A549 (cell line): ENCODE results near the gene DNAJA3. TPM values are rescaled to one million over a fixed set of nuclear protein-coding genes. Genes with fewer than 3 reads are reported as not detected.

ENCODE experiments used
- ATAC-seq, 2 experiments: fragments of 200-7000 bp in 1 of 2; fragments of >200 bp in 1 of 2; cut with Nextera tagmentation in 1 of 2; cut with Tn5 transposase in 1 of 2; 3 replicates each; pipeline versions ENCODE4 v1.8.0 to v1.9.1; 2018 to 2020; ENCODE audit warnings: mild to moderate bottlenecking in 1 of 2, moderate library complexity in 1 of 2
- CTCF ChIA-PET: fragments of 300-600 bp; sonication (Branson Sonifier 250); formaldehyde crosslinking; extraction: SDS; loops from one replicate; lab custom pipeline; 2021; ENCODE audit warnings: antibody characterized with exemption, inconsistent platforms; lab: Yijun Ruan, JAX
- POLR2A ChIA-PET: fragments of 350-600 bp; formaldehyde crosslinking; extraction: SDS; loops from one replicate; lab custom pipeline; 2021; ENCODE audit warnings: antibody characterized with exemption, inconsistent platforms; lab: Yijun Ruan, JAX
- DNase-seq, 2 experiments: peaks; one replicate each; pipeline versions ENCODE4 v3.0.0 to v3.0.0-alpha.2; 2011 to 2016; ENCODE audit warnings: low read depth in 1 of 2, low spot score in 1 of 2
- FAIRE-seq: peaks from 2 replicates; lab custom pipeline; 2011; peaks lifted over from hg19 to GRCh38; lab: Jason Lieb, UNC
- H3K27ac ChIP-seq, 2 experiments: fragments of >200 bp; sonication (Bioruptor Twin); formaldehyde crosslinking; 3 replicates each; pipeline ENCODE4 v1.5.1; 2016 to 2017
- H3K4me1 ChIP-seq: fragments of >200 bp; sonication (Bioruptor Twin); formaldehyde crosslinking; 3 replicates; pipeline ENCODE4 v1.6.1; 2016
- H3K4me2 ChIP-seq: fragments of >200 bp; sonication (Bioruptor Twin); formaldehyde crosslinking; 3 replicates; pipeline ENCODE4 v1.6.1; 2016
- H3K4me3 ChIP-seq: fragments of >200 bp; sonication (Bioruptor Twin); formaldehyde crosslinking; 3 replicates; pipeline ENCODE4 v1.5.1; 2016
- H3K9me3 ChIP-seq: fragments of >200 bp; sonication (Bioruptor Twin); formaldehyde crosslinking; 3 replicates; pipeline ENCODE4 v1.6.1; 2016
- BHLHE40 ChIP-seq: IDR thresholded peaks from 2 replicates; pipeline ENCODE4 v1.6.1; 2012; ENCODE audit warnings: low read depth, low read length, inconsistent platforms
- CBX2 ChIP-seq: fragments of 200-600 bp; sonication (generic); IDR thresholded peaks from 2 replicates; pipeline ENCODE4 v1.6.1; 2016; ENCODE audit warnings: low read depth, mild to moderate bottlenecking, borderline replicate concordance
- CBX8 ChIP-seq: fragments of 200-600 bp; sonication (generic); IDR thresholded peaks from 2 replicates; pipeline ENCODE4 v1.6.1; 2016
- EHF ChIP-seq: fragments of 250-450 bp; sonication (Bioruptor Pico); IDR thresholded peaks from 2 replicates; pipeline ENCODE4 v1.5.0; 2020; ENCODE audit warnings: mild to moderate bottlenecking
- EHMT2 ChIP-seq: fragments of 200-600 bp; sonication (generic); IDR thresholded peaks from 2 replicates; pipeline ENCODE4 v1.6.1; 2016; ENCODE audit warnings: antibody characterized with exemption, low read depth, mild to moderate bottlenecking, moderate library complexity
- EP300 ChIP-seq, 2 experiments: fragments of >200 bp; sonication (Bioruptor Twin); formaldehyde crosslinking; IDR thresholded peaks; 2 replicates in 1 of 2; 3 replicates in 1 of 2; pipeline ENCODE4 v1.6.1; 2016 to 2017
- FOSB ChIP-seq: fragments of 250-450 bp; sonication (Bioruptor Pico); IDR thresholded peaks from 2 replicates; pipeline ENCODE4 v1.5.0; 2020; ENCODE audit warnings: mild to moderate bottlenecking, moderate library complexity
- GATA3 ChIP-seq: IDR thresholded peaks from 2 replicates; pipeline ENCODE4 v1.6.1; 2012; ENCODE audit warnings: borderline replicate concordance
- HOXA7 ChIP-seq: fragments of 250-450 bp; sonication (Bioruptor Pico); IDR thresholded peaks from 2 replicates; pipeline ENCODE4 v1.5.0; 2020; ENCODE audit warnings: mild to moderate bottlenecking, moderate library complexity
- HOXB5 ChIP-seq: fragments of 250-450 bp; sonication (Bioruptor Pico); IDR thresholded peaks from 2 replicates; pipeline ENCODE4 v1.5.0; 2020; ENCODE audit warnings: mild to moderate bottlenecking, moderate library complexity
- JUN ChIP-seq, 2 experiments: fragments of >200 bp; sonication (Bioruptor Twin); formaldehyde crosslinking; IDR thresholded peaks; 2 replicates in 1 of 2; 3 replicates in 1 of 2; pipeline ENCODE4 v1.6.1; 2016 to 2017
- KDM5A ChIP-seq: fragments of 200-600 bp; sonication (generic); IDR thresholded peaks from 2 replicates; pipeline ENCODE4 v1.6.1; 2016; ENCODE audit warnings: antibody characterized with exemption, mild to moderate bottlenecking
- MAFK ChIP-seq: fragments of 450-650 bp; IDR thresholded peaks from 2 replicates; pipeline ENCODE4 v1.6.1; 2014; ENCODE audit not compliant: partially characterized antibody
- MYC ChIP-seq: IDR thresholded peaks from 2 replicates; pipeline ENCODE4 v1.6.1; 2012; ENCODE audit warnings: mild to moderate bottlenecking, inconsistent platforms, low read length, improper control_type of control experiment, borderline replicate concordance
- POLR2AphosphoS2 ChIP-seq: conservative IDR thresholded peaks from 2 replicates; pipeline ENCODE4 v1.6.1; 2012; ENCODE audit warnings: low read length, improper control_type of control experiment, inconsistent platforms
- RCOR1 ChIP-seq: fragments of 150-350 bp; IDR thresholded peaks from 2 replicates; pipeline ENCODE4 v1.6.1; 2014; ENCODE audit warnings: antibody characterized with exemption, low read length, low read depth
- SREBF2 ChIP-seq: fragments of 450-650 bp; IDR thresholded peaks from 2 replicates; pipeline ENCODE4 v1.6.1; 2014; ENCODE audit warnings: mild to moderate bottlenecking, moderate library complexity
- ZC3H11A ChIP-seq: fragments of 450-650 bp; IDR thresholded peaks from 2 replicates; pipeline ENCODE4 v1.6.1; 2014; ENCODE audit warnings: antibody characterized with exemption, mild to moderate bottlenecking
- ZNF302 ChIP-seq: fragments of 250-450 bp; sonication (Bioruptor Pico); IDR thresholded peaks from 2 replicates; pipeline ENCODE4 v1.9.0; 2021; ENCODE audit warnings: inconsistent platforms, mild to moderate bottlenecking, moderate library complexity
- ZSCAN20 ChIP-seq: fragments of 250-450 bp; sonication (Bioruptor Pico); IDR thresholded peaks from 2 replicates; pipeline ENCODE4 v1.8.0; 2022; ENCODE audit warnings: mild to moderate bottlenecking, moderate library complexity
- WGBS: methylation state at CpG from one replicate; pipeline ENCODE4 v1.1.6; 2017; ENCODE audit errors: missing lambda C conversion rate; 5-methylcytosine and 5-hydroxymethylcytosine counted together
- polyA plus RNA-seq, 4 experiments: library from polyadenylated mRNA; depleted of rRNA in 3 of 4; stranded (reverse); fragments of >200 nt; fragmentation: RNase III in 1 of 4; extraction: RNeasy Plus Mini Kit Qiagen cat#74134 plus additional on column Dnase treatment in 1 of 4; gene quantifications; 2 replicates in 3 of 4; 3 replicates in 1 of 4; pipeline ENCODE4 v1.2.3, GENCODE V29; 2011 to 2017
- TF ChIP-seq, protein P1 (sequence below): fragments of 250-450 bp; sonication (Bioruptor Pico); IDR thresholded peaks from 2 replicates; pipeline ENCODE4 v1.5.0; 2021; ENCODE audit warnings: mild to moderate bottlenecking, moderate library complexity, borderline replicate concordance
- TF ChIP-seq, protein P2 (sequence below): fragments of 200-600 bp; sonication (generic); IDR thresholded peaks from 2 replicates; pipeline ENCODE4 v1.6.1; 2016; ENCODE audit warnings: antibody characterized with exemption, mild to moderate bottlenecking, moderate library complexity
- TF ChIP-seq, protein P3 (sequence below): fragments of >200 bp; sonication (Bioruptor Twin); formaldehyde crosslinking; IDR thresholded peaks from 2 replicates; pipeline ENCODE4 v1.6.1; 2016
- TF ChIP-seq, protein P4 (sequence below): IDR thresholded peaks from 2 replicates; pipeline ENCODE4 v1.6.1; 2012
- TF ChIP-seq, protein P5 (sequence below): IDR thresholded peaks from 2 replicates; pipeline ENCODE4 v1.6.1; 2012
- TF ChIP-seq, protein P6 (sequence below): fragments of 250-450 bp; sonication (Bioruptor Pico); IDR thresholded peaks from 2 replicates; pipeline ENCODE4 v1.5.0; 2020; ENCODE audit warnings: low read depth, mild to moderate bottlenecking, moderate library complexity
- TF ChIP-seq, protein P7 (sequence below): fragments of 150-350 bp; IDR thresholded peaks from 2 replicates; pipeline ENCODE4 v1.6.1; 2014; ENCODE audit warnings: low read depth, mild to moderate bottlenecking, low read length

DNAJA3 gene
- polyA plus RNA-seq, 2 of the 4 experiments (the other 2 are of a cell fraction): 64.6 to 77.2 TPM

DNA sequence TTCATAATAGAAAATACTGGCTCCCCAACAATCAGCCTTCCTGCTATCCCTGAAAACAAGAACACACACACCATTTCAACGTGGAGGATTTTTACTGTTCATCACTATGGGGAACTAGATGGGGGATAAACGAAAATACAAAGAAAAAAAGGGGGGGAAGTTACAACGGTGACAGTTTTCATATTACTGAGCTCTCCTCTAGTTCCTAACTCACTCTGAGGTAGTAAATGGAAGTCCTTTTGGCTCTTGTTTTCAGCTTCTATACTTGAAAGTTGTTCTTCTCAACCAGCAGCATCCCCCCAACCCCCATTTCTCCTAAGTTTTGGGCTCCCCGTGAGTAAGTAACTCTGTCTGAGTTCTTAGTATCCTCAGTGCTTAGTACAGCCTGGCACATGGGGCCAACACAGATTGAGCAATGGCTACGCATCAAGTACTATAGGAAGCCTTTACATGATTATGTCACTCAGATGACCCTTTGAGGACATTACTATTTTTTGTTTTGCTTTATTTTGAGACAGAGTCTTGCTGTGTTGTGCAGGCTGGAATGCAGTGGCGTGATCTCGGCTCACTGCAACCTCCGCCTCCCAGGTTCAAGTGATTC lies 5.1 kb upstream of the DNAJA3 start:
- no peak overlapping the region for H3K27ac ChIP-seq
- peaks cover 6% of the 10 kb centered on the region; the same call in 2 of the 3 replicates for H3K4me1 ChIP-seq
- TF ChIP-seq POLR2AphosphoS2 (no peak), HOXA7 (CRISPR knock-in tag) (no peak), BHLHE40 (no peak), EP300 (IDR thresholded peaks at IDR 0.05) (no peak), JUN (IDR thresholded peaks at IDR 0.05) (no peak), GATA3 (no peak), CBX8 (no peak)
- TF ChIP-seq, protein P1, sequence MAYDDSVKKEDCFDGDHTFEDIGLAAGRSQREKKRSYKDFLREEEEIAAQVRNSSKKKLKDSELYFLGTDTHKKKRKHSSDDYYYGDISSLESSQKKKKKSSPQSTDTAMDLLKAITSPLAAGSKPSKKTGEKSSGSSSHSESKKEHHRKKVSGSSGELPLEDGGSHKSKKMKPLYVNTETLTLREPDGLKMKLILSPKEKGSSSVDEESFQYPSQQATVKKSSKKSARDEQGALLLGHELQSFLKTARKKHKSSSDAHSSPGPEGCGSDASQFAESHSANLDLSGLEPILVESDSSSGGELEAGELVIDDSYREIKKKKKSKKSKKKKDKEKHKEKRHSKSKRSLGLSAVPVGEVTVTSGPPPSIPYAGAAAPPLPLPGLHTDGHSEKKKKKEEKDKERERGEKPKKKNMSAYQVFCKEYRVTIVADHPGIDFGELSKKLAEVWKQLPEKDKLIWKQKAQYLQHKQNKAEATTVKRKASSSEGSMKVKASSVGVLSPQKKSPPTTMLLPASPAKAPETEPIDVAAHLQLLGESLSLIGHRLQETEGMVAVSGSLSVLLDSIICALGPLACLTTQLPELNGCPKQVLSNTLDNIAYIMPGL (CRISPR knock-in tag): no peak
- ChIA-PET POLR2A (no interaction called here), CTCF (interaction anchor here (1.8 to 15.8 kb wide), 2 partner anchors 18 to 109 kb away, joined by 5 to 273 read pairs; no protein-coding TSS in a partner anchor)
- no peak overlapping the region for H3K4me3 ChIP-seq
- DNase-seq: no peak
- H3K9me3 ChIP-seq: no peaks in the 10 kb centered on the region
- no peak for FAIRE-seq
- no peak overlapping the region for H3K4me2 ChIP-seq
- 56% methylated on average over 8 of the region's 8 CpGs for WGBS
- ATAC-seq: no peak

DNA sequence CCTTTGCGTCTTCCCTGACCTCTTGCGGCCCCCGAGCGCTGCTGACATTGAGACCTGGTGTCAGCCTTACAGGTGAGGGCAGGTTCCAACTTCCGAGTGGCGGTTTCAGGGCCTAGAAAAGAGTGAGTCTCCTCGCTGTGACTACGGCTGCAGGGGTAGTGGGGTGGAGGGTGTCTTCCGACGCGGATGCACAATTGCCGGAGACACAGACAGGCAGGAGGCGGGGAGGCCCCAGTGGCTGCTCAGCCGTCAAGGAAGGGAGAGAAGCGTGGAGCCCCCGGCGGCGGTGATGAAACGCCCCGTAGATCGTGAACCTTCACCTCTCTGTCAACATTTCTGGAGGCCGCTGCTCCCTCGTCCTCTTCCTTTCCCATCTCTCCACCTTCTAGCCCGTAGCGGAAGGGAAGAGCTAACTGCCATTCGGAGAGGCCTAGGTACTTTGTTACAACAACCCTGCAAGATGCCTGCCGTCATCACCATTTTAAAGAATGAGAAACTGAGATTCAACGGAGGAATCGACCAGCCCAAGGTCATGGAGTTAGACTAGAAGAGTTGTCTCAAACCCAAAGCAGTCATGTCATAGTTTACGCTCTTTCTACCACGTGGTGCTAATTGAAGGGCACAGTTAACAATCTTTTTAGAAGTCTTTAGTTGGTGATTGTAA lies 485 bp downstream of the DNAJA3 start:
- FAIRE-seq (no peak), ATAC-seq (peak; percentile 62 to 65), DNase-seq (peak in 1 of 2 experiments; percentile 18)
- H3K4me1 ChIP-seq: peaks cover 18% of the 10 kb centered on the region
- 4% methylated on average over 26 of the region's 31 CpGs for WGBS
- H3K9me3 ChIP-seq: no peaks in the 10 kb centered on the region
- CTCF ChIA-PET: interaction anchor here (2.4 kb wide), 1 partner anchor 9 kb away, joined by 5 read pairs; the partner anchor contains the start of gene CORO7
- H3K4me3 ChIP-seq: peak overlapping the region; percentile 84
- POLR2A ChIA-PET: no interaction called here
- H3K4me2 ChIP-seq: peak overlapping the region; percentile 83
- peak overlapping the region; percentile 95 to 96 for H3K27ac ChIP-seq
- TF ChIP-seq ZC3H11A (no peak), JUN (IDR thresholded peaks at IDR 0.05) (no peak), MAFK (no peak), RCOR1 (no peak), KDM5A (peak; percentile 95), CBX8 (no peak), EHF (no peak), EHMT2 (no peak), HOXB5 (CRISPR knock-in tag) (no peak), FOSB (no peak), MYC (no peak), ZNF302 (no peak), SREBF2 (no peak), ZSCAN20 (CRISPR knock-in tag) (no peak), CBX2 (no peak), GATA3 (no peak)
- TF ChIP-seq, protein P2, sequence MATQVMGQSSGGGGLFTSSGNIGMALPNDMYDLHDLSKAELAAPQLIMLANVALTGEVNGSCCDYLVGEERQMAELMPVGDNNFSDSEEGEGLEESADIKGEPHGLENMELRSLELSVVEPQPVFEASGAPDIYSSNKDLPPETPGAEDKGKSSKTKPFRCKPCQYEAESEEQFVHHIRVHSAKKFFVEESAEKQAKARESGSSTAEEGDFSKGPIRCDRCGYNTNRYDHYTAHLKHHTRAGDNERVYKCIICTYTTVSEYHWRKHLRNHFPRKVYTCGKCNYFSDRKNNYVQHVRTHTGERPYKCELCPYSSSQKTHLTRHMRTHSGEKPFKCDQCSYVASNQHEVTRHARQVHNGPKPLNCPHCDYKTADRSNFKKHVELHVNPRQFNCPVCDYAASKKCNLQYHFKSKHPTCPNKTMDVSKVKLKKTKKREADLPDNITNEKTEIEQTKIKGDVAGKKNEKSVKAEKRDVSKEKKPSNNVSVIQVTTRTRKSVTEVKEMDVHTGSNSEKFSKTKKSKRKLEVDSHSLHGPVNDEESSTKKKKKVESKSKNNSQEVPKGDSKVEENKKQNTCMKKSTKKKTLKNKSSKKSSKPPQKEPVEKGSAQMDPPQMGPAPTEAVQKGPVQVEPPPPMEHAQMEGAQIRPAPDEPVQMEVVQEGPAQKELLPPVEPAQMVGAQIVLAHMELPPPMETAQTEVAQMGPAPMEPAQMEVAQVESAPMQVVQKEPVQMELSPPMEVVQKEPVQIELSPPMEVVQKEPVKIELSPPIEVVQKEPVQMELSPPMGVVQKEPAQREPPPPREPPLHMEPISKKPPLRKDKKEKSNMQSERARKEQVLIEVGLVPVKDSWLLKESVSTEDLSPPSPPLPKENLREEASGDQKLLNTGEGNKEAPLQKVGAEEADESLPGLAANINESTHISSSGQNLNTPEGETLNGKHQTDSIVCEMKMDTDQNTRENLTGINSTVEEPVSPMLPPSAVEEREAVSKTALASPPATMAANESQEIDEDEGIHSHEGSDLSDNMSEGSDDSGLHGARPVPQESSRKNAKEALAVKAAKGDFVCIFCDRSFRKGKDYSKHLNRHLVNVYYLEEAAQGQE: peak; percentile 34; the same call in 1 of the 2 replicates
- TF ChIP-seq, protein P3, sequence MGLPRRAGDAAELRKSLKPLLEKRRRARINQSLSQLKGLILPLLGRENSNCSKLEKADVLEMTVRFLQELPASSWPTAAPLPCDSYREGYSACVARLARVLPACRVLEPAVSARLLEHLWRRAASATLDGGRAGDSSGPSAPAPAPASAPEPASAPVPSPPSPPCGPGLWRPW: no peak
- TF ChIP-seq, protein P4, sequence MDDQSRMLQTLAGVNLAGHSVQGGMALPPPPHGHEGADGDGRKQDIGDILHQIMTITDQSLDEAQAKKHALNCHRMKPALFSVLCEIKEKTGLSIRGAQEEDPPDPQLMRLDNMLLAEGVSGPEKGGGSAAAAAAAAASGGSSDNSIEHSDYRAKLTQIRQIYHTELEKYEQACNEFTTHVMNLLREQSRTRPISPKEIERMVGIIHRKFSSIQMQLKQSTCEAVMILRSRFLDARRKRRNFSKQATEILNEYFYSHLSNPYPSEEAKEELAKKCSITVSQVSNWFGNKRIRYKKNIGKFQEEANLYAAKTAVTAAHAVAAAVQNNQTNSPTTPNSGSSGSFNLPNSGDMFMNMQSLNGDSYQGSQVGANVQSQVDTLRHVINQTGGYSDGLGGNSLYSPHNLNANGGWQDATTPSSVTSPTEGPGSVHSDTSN: peak; percentile 16; the same call in 1 of the 2 replicates
- TF ChIP-seq, protein P5, sequence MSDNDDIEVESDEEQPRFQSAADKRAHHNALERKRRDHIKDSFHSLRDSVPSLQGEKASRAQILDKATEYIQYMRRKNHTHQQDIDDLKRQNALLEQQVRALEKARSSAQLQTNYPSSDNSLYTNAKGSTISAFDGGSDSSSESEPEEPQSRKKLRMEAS: peak; percentile 7
- TF ChIP-seq, protein P6, sequence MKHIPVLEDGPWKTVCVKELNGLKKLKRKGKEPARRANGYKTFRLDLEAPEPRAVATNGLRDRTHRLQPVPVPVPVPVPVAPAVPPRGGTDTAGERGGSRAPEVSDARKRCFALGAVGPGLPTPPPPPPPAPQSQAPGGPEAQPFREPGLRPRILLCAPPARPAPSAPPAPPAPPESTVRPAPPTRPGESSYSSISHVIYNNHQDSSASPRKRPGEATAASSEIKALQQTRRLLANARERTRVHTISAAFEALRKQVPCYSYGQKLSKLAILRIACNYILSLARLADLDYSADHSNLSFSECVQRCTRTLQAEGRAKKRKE (CRISPR knock-in tag): no peak
- TF ChIP-seq, protein P7, sequence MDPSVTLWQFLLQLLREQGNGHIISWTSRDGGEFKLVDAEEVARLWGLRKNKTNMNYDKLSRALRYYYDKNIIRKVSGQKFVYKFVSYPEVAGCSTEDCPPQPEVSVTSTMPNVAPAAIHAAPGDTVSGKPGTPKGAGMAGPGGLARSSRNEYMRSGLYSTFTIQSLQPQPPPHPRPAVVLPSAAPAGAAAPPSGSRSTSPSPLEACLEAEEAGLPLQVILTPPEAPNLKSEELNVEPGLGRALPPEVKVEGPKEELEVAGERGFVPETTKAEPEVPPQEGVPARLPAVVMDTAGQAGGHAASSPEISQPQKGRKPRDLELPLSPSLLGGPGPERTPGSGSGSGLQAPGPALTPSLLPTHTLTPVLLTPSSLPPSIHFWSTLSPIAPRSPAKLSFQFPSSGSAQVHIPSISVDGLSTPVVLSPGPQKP: no peak
